Skeletal muscle cell (primary cell): Measurements from ENCODE around the gene PROSER3.
"Not testable (repeated sequence)": the region's sequence is repeated elsewhere in the genome, so short reads cannot be mapped to it uniquely, and the experiment has no call there.

Experiments used
- DNase-seq: peaks from one replicate; pipeline ENCODE4 v3.0.0-alpha.2; 2010; ENCODE audit warnings: low read depth
- H3K4me3 ChIP-seq: 2 replicates; pipeline ENCODE4 v1.5.1; 2011; ENCODE audit warnings: low read depth, mild to moderate bottlenecking, control low read depth, low read length, moderate library complexity

Gene PROSER3

GRCh38 chr19:35720648-35721047 lies 37.3 kb upstream of the PROSER3 start:
- DNase-seq, result no peak
- no peak overlapping the region for H3K4me3 ChIP-seq

DNA sequence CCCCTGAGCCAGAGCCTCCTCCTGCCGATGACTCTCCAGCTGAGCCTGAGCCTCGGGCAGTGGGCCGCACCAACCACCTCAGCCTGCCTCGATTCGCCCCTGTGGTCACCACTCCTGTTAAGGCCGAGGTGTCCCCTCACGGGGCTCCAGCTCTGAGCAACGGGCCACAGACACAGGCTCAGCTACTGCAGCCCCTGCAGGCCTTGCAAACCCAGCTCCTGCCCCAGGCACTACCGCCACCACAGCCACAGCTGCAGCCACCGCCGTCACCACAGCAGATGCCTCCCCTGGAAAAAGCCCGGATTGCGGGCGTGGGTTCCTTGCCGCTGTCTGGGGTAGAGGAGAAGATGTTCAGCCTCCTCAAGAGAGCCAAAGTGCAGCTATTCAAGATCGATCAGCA lies 36.6 kb upstream of the PROSER3 start:
- no peak overlapping the region for H3K4me3 ChIP-seq
- DNase-seq, result no peak

- DNase-seq, result no peak
- H3K4me3 ChIP-seq, result no peak overlapping the region
Measured at GRCh38 chr19:35722461-35722860, 35.5 kb upstream of the PROSER3 start.

DNA sequence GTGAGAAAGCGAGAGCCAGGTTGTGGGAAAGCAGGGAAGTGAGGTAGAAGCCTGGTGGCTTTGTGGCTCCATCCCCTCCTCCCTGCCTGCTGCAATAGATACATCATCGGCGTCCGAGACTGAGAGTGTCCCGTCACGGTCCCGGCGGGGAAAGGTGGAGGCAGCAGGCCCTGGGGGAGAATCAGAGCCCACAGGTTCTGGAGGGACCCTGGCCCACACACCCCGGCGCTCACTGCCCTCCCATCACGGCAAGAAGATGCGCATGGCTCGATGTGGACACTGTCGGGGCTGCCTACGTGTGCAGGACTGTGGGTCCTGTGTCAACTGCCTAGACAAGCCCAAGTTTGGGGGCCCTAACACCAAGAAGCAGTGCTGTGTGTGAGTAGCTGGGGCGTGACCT lies 35.1 kb upstream of the PROSER3 start:
- no peak overlapping the region for H3K4me3 ChIP-seq
- DNase-seq, result no peak

DNA sequence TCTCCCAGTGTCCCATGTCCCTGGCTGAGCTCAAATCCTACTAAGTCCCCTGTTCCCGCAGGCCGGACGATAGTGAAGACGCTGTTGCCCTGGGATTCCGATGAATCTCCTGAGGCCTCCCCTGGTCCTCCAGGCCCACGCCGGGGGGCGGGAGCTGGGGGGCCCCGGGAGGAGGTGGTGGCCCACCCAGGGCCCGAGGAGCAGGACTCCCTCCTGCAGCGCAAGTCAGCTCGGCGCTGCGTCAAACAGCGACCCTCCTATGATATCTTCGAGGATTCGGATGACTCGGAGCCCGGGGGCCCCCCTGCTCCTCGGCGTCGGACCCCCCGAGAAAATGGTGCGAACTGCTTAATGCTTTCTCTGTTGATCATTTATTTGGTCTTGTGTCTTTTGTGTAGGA lies 34.3 kb upstream of the PROSER3 start:
- no peak overlapping the region for H3K4me3 ChIP-seq
- no peak for DNase-seq

- not testable (repeated sequence) for H3K4me3 ChIP-seq, DNase-seq
Measured at GRCh38 chr19:35724132-35724531, 33.8 kb upstream of the PROSER3 start.

DNA sequence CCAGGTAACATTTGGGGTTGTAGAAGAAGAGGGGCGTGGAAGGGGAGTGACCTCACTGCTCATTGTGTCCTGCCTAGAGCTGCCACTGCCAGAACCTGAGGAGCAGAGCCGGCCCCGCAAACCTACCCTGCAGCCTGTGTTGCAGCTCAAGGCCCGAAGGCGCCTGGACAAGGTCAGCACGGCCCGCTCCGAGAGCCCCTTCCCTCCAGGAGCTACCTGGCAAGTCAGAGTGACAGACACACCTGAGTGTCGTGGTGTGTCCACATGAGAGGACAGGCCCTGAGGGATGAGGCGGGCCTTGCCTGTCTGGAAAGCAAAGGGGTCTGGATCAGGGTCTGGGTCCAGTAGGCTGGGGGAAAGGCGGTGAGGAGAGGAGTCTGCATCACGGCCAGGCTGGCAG lies 33.4 kb upstream of the PROSER3 start:
- H3K4me3 ChIP-seq, result no peak overlapping the region
- DNase-seq, result no peak

GRCh38 chr19:35725216-35725861 lies 32.6 kb upstream of the PROSER3 start:
- no peak for DNase-seq
- H3K4me3 ChIP-seq, result no peak overlapping the region

DNA sequence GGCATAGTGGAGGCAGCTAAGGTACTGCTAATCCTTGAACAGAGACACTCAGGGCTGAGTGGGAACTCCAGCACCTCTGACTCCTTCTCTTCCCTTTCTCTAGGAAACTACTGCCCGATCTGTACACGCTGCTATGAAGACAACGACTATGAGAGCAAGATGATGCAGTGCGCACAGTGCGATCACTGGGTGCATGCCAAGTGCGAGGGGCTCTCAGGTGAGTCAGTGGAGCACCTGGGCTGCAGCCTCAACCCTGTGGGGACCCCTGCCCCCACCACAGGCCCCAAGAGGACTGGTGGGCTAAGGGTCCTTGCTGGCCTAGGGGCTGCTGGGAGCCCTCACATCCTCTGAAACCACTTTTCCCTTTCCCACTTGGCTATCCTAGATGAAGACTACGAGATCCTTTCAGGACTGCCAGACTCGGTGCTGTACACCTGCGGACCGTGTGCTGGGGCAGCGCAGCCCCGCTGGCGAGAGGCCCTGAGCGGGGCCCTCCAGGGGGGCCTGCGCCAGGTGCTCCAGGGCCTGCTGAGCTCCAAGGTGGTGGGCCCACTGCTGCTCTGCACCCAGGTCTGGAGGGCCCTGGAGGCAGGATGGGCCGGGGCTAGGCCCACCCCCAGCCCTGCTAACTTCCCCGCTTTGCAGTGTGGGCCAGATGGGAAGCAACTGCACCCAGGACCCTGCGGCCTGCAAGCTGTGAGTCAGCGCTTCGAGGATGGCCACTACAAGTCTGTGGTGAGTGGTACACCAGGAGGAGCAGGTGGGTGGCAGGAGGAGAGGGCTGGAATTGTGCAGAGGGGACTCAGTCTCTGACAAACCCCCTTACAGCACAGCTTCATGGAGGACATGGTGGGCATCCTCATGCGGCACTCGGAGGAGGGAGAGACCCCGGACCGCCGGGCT lies 30.7 kb upstream of the PROSER3 start:
- DNase-seq, result no peak
- no peak overlapping the region for H3K4me3 ChIP-seq

DNA sequence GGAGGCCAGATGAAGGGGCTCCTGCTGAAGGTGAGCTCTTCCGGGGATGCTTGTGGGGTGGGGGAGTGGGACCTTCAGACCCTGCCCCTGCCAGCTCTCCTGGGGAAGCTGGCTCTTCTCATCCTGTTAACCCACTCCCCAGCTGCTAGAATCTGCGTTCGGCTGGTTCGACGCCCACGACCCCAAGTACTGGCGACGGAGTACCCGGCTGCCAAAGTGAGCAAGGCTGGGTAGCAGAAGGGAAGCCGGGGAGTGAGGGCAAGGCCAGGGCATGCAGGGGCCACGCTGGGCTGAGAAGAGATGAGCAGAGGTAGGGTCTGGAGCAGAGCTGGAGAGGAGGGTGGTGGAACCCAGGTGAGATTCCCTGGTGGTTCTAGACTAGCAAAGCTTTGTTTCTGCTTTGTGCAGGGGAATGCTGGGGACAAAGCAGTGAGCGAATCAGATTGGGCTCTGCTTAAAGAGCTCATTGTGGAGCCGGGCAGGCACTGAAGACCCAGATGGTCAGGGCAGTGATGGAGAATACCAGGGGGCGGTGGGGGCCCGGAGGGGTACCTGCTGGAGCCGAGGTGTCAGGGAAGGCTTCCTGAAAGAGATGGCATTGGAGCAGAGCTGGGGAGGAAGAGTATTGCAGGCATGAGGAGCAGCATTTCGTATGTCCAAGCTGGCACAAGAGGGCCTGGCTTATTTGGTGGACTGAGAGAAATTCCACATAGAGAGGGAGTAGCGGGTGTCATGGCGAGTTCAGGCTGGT lies 29.8 kb upstream of the PROSER3 start:
- no peak for DNase-seq
- no peak overlapping the region for H3K4me3 ChIP-seq

GRCh38 chr19:35729021-35729420 lies 29.0 kb upstream of the PROSER3 start:
- H3K4me3 ChIP-seq, result no peak overlapping the region
- DNase-seq, result no peak

DNA sequence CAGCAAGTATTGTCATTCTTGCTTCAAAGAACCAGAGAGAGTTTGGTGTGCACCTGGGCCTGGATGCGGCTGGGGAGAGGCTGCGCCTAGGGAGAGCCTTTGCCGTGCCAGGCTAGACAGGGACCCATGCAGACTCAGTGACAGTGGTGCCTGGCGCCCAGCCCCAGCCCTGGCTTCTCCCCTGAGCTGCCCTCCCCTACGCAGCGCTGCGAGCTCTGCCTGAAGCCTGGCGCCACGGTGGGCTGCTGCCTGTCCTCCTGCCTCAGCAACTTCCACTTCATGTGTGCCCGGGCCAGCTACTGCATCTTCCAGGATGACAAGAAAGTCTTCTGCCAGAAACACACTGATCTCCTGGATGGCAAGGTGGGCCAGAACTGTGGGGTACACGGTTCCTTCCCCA lies 28.2 kb upstream of the PROSER3 start:
- no peak overlapping the region for H3K4me3 ChIP-seq
- no peak for DNase-seq

DNA sequence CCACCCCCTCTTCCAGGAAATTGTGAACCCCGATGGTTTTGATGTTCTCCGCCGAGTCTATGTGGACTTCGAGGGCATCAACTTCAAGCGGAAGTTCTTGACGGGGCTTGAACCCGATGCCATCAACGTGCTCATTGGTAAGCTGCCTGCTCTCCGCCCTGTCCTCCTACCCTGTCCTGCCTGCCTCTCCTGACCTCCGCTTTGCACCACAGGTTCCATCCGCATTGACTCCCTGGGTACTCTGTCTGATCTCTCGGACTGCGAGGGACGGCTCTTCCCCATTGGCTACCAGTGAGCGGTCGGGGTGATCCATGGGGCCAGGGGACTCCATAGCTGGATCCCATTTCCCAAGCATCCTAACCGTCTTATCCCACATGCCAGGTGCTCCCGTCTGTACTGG lies 27.6 kb upstream of the PROSER3 start:
- no peak for DNase-seq

GRCh38 chr19:35731353-35731752 lies 26.6 kb upstream of the PROSER3 start:
- H3K4me3 ChIP-seq, result no peak overlapping the region

More for the DNA sequence above, 27.6 kb upstream of the PROSER3 start:
- no peak overlapping the region for H3K4me3 ChIP-seq

DNA sequence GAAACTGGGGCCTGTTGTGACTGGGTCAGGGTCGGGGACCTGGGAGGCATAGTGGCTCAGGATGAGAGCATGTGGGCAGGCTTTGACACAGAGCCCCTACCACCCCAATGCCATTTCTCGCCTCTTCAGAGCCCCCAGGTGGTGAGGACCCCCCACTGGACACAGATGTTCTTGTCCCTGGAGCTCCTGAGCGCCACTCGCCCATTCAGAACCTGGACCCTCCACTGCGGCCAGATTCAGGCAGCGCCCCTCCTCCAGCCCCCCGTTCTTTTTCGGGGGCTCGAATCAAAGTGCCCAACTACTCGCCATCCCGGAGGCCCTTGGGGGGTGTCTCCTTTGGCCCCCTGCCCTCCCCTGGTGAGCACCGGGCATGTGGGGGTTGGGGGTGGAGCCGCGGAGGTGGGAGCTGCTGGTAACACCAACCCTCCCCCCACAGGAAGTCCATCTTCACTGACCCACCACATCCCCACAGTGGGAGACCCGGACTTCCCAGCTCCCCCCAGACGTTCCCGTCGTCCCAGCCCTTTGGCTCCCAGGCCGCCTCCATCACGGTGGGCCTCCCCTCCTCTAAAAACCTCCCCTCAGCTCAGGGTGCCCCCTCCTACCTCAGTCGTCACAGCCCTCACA lies 26.1 kb upstream of the PROSER3 start:
- H3K4me3 ChIP-seq, result no peak overlapping the region
- DNase-seq, result no peak

More at GRCh38 chr19:35731353-35731752, 26.6 kb upstream of the PROSER3 start:
- DNase-seq, result no peak

DNA sequence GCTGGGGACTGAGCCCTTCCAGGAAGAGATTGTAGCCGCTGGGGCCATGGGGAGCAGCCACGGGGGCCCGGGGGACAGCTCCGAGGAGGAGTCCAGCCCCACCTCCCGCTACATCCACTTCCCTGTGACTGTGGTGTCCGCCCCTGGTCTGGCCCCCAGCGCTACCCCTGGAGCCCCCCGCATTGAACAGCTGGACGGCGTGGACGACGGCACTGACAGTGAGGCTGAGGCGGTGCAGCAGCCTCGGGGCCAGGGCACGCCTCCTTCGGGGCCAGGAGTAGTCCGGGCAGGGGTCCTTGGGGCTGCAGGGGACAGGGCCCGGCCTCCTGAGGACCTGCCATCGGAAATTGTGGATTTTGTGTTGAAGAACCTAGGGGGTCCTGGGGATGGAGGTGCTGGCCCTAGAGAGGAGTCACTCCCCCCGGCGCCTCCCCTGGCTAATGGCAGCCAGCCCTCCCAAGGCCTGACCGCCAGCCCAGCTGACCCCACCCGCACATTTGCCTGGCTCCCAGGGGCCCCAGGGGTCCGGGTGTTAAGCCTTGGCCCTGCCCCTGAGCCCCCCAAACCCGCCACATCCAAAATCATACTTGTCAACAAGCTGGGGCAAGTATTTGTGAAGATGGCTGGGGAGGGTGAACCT lies 25.3 kb upstream of the PROSER3 start:
- no peak for DNase-seq
- no peak overlapping the region for H3K4me3 ChIP-seq

GRCh38 chr19:35733180-35734125 lies 24.5 kb upstream of the PROSER3 start:
- no peak for DNase-seq
- no peak overlapping the region for H3K4me3 ChIP-seq

DNA sequence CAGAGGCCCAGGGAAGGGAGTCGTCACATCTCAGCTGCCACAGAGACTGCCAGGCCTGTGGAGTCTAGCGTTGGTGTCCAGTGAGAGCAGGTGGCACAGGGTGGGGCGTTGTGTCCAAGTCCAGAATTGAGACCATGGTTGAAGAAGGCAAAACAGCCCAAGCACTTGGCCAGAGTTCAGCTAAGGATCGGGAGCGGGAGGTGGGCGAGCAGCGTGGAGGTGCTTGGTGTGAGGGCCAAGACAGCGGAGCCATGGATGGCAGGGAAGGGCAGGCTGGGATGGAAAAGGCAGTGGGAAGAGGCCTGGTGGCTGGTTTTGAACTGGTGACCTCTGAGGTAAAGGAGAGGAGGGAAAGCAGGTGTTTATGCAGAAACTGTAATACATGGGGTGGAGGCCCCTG lies 23.7 kb upstream of the PROSER3 start:
- H3K4me3 ChIP-seq, result no peak overlapping the region
- DNase-seq, result no peak
